PC-9 (cell line): Measurements from ENCODE around the gene FBXO5. TPM values are rescaled to one million over a fixed set of nuclear protein-coding genes. Genes with fewer than 3 reads are reported as not detected.
A peak's percentile ranks its signal among the peaks of the same experiment; 100 is the strongest.

ENCODE experiments used
- BruUV-seq: library from RNA; stranded (reverse); fragments of 400-500 nt; replicated peaks from 2 replicates; lab custom pipeline; 2021; lab: Mats Ljungman, UMichigan
- CTCF ChIA-PET: fragments of 300-600 bp; sonication (Branson Sonifier 250); formaldehyde crosslinking; loops from one replicate; lab custom pipeline; 2022; ENCODE audit warnings: antibody characterized with exemption; lab: Charles Lee
- POLR2A ChIA-PET: fragments of 300-600 bp; sonication (Branson Sonifier 250); formaldehyde crosslinking; loops from one replicate; lab custom pipeline; 2022; ENCODE audit warnings: antibody characterized with exemption; ENCODE audit not compliant: unreplicated experiment; lab: Charles Lee
- DNase-seq, 2 experiments: peaks; one replicate each; pipeline versions ENCODE4 v3.0.0 to v3.0.0-alpha.2; 2015 to 2022; ENCODE audit warnings: mixed read lengths in 1 of 2
- H2AFZ ChIP-seq: fragments of 200-600 bp; sonication (generic); 2 replicates; pipeline ENCODE4 v1.8.1; 2017; ENCODE audit warnings: antibody characterized with exemption
- H3F3A ChIP-seq: fragments of 200-600 bp; sonication (generic); 2 replicates; pipeline ENCODE4 v1.8.1; 2017; ENCODE audit warnings: antibody characterized with exemption, mild to moderate bottlenecking, low read depth; ENCODE audit not compliant: insufficient read depth
- H3K27ac ChIP-seq: fragments of 200-600 bp; sonication (generic); 2 replicates; pipeline ENCODE4 v1.6.1; 2016; ENCODE audit warnings: mixed run types
- H3K27me3 ChIP-seq: fragments of 200-600 bp; sonication (generic); 2 replicates; pipeline ENCODE4 v1.6.1; 2016; ENCODE audit warnings: low read depth, mixed run types; ENCODE audit not compliant: insufficient read depth
- H3K36me3 ChIP-seq: fragments of 200-600 bp; sonication (generic); 2 replicates; pipeline ENCODE4 v1.6.1; 2016; ENCODE audit warnings: low read depth, mixed run types
- H3K4me1 ChIP-seq: fragments of 200-600 bp; sonication (generic); replicated peaks from 2 replicates; pipeline ENCODE4 v1.6.1; 2016; ENCODE audit warnings: mixed run types; ENCODE audit not compliant: insufficient read depth
- H3K4me2 ChIP-seq: fragments of 200-600 bp; sonication (generic); 2 replicates; pipeline ENCODE4 v1.6.1; 2017; ENCODE audit warnings: mixed run types
- H3K4me3 ChIP-seq: fragments of 200-600 bp; sonication (generic); 2 replicates; pipeline ENCODE4 v1.6.1; 2016; ENCODE audit warnings: mixed run types
- H3K79me2 ChIP-seq: fragments of 200-600 bp; sonication (generic); 2 replicates; pipeline ENCODE4 v1.6.1; 2017; ENCODE audit warnings: low read depth, mixed run types
- H3K9me2 ChIP-seq: fragments of 200-600 bp; sonication (generic); 2 replicates; pipeline ENCODE4 v1.8.1; 2017; ENCODE audit warnings: mild to moderate bottlenecking; ENCODE audit not compliant: insufficient read depth
- H3K9me3 ChIP-seq: fragments of 200-600 bp; sonication (generic); 2 replicates; pipeline ENCODE4 v1.8.1; 2016; ENCODE audit warnings: low read depth; ENCODE audit not compliant: insufficient read depth
- H4K20me1 ChIP-seq: fragments of 200-600 bp; sonication (generic); 2 replicates; pipeline ENCODE4 v1.8.1; 2017; ENCODE audit not compliant: insufficient read depth
- EZH2 ChIP-seq: fragments of 200-600 bp; sonication (generic); IDR thresholded peaks from 2 replicates; pipeline ENCODE4 v1.8.0; 2017; ENCODE audit warnings: antibody characterized with exemption, low read depth
- intact Hi-C: fragments of 100-400 bp; cut with micrococcal nuclease; formaldehyde crosslinking; loops from one replicate; pipeline ENCODE4 v1.10.0; 2022; ENCODE audit not compliant: unreplicated experiment
- total RNA-seq: library from RNA; stranded (reverse); gene quantifications from 2 replicates; pipeline ENCODE4 v1.2.3, GENCODE V29; 2021
- TF ChIP-seq, protein P1 (sequence below): fragments of 200-600 bp; sonication (generic); conservative IDR thresholded peaks from 2 replicates; pipeline ENCODE4 v1.6.1; 2017; ENCODE audit warnings: mixed run types, antibody characterized with exemption, mild to moderate bottlenecking, moderate library complexity

Gene FBXO5
- total RNA-seq, 1 experiment from 2014 or later: 20.6 TPM

DNA sequence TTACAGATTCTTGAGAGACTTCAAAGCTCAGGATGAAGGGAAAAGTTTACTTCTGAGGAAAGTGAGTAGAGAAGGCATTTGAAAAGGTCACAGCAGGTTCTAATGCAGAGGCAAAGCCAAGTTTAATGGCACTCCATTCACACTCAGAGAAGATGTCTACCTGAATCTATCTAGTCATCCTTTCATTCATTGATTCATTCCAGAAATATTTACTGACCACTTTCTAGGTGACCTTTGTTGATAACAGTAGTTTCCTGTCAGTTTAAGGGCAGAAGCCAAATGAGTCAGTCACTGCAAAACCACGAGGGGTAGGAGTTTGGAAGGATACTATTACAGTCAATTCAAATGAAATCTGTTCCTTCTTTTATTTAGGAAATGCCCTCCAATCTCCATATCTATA is 30.8 kb downstream of the FBXO5 start:
- no TSS peak for BruUV-seq
- H3K9me3 ChIP-seq: no peaks in the 10 kb centered on the region
- ChIA-PET POLR2A (interaction anchor here (0.6 kb wide), 1 partner anchor 1743 kb away, joined by 3 read pairs; no protein-coding TSS in a partner anchor), CTCF (no interaction called here)
- H4K20me1 ChIP-seq: no peaks in the 10 kb centered on the region
- H3K79me2 ChIP-seq: no peaks in the 10 kb centered on the region
- H3K36me3 ChIP-seq: no peaks in the 10 kb centered on the region
- peak; percentile 5 to 71 for DNase-seq
- H3K4me2 ChIP-seq: 0 out of 2 replicates have a peak overlapping the region, but pooled peaks have one; percentile 2
- no peak overlapping the region for H3K4me3 ChIP-seq
- no peaks in the 10 kb centered on the region for H3K27me3 ChIP-seq
- TF ChIP-seq, protein P1, sequence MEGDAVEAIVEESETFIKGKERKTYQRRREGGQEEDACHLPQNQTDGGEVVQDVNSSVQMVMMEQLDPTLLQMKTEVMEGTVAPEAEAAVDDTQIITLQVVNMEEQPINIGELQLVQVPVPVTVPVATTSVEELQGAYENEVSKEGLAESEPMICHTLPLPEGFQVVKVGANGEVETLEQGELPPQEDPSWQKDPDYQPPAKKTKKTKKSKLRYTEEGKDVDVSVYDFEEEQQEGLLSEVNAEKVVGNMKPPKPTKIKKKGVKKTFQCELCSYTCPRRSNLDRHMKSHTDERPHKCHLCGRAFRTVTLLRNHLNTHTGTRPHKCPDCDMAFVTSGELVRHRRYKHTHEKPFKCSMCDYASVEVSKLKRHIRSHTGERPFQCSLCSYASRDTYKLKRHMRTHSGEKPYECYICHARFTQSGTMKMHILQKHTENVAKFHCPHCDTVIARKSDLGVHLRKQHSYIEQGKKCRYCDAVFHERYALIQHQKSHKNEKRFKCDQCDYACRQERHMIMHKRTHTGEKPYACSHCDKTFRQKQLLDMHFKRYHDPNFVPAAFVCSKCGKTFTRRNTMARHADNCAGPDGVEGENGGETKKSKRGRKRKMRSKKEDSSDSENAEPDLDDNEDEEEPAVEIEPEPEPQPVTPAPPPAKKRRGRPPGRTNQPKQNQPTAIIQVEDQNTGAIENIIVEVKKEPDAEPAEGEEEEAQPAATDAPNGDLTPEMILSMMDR: no peak
- TF ChIP-seq EZH2: no peak
- no peak overlapping the region for H2AFZ ChIP-seq
- H3K9me2 ChIP-seq: no peaks in the 10 kb centered on the region
- peaks cover 15% of the 10 kb centered on the region; the same call in 1 of the 2 replicates for H3K4me1 ChIP-seq
- H3K27ac ChIP-seq: no peak overlapping the region
- peaks cover 13% of the 10 kb centered on the region; the same call in 1 of the 2 replicates for H3F3A ChIP-seq
- intact Hi-C loops: no loop called here

DNA sequence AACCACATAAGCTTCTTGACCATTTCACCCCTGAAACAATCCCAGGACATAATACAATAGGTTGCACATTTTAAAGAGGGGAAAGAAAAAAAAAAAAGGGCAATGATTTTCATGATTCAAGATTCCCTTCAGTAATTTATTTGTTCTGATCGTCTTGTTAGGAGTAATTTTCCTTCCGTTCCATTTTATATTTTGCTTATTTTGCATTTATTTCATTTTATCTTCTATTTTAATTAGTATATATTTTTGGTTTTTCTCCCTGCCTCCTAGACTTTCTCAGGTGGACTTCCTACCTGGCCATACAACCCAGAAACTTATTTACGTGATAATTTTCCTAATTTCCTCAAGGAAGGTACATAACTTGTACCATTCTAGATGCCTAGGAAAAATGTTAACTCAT is 32.6 kb downstream of the FBXO5 start:
- H3K4me1 ChIP-seq: peaks cover 15% of the 10 kb centered on the region; the same call in 1 of the 2 replicates
- no peak for DNase-seq
- CTCF ChIA-PET: no interaction called here
- H3K4me3 ChIP-seq: no peak overlapping the region
- no peak overlapping the region for H3K27ac ChIP-seq
- no peaks in the 10 kb centered on the region for H3K9me2 ChIP-seq
- intact Hi-C loops: no loop called here
- H4K20me1 ChIP-seq: no peaks in the 10 kb centered on the region
- H3K79me2 ChIP-seq: no peaks in the 10 kb centered on the region
- H3K27me3 ChIP-seq: no peaks in the 10 kb centered on the region
- H3K4me2 ChIP-seq: no peak overlapping the region
- H3K36me3 ChIP-seq: no peaks in the 10 kb centered on the region
- no peak overlapping the region for H2AFZ ChIP-seq
- TF ChIP-seq EZH2: no peak
- TF ChIP-seq, protein P1: no peak
- POLR2A ChIA-PET: no interaction called here
- H3F3A ChIP-seq: peaks cover 13% of the 10 kb centered on the region; the same call in 1 of the 2 replicates
- no TSS peak for BruUV-seq
- H3K9me3 ChIP-seq: no peaks in the 10 kb centered on the region

DNA sequence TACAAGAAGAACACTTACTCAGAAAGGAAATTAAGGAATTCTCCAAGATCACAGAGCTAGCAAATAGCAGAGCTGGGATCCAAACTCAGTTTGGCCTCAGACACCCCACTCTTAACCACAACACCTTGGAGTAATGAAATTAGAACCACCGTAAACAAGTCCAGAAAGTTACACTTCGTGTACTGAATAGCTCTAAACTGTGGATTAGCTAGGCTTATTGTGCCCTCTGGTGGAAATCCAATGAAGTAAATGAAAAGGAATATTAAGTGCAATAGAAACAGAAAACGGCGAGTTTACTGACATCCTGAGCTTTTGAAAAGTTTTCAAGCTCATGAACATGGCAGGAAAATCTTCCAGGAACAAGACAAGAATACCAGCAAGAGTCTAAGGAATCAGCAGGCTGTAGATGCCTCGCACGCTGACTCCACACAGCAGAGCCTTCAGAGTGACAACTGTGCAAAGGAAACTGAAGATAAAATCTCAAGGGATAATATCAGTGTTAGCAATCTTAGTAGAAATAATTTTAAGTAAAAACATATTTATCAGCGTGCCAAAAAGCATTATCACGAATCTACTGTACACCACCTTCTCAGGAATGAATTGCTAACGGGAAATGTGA is 34.6 kb downstream of the FBXO5 start:
- no peak overlapping the region for H3K27ac ChIP-seq
- no peaks in the 10 kb centered on the region for H3K27me3 ChIP-seq
- peaks cover 18% of the 10 kb centered on the region for H3F3A ChIP-seq
- no peak overlapping the region for H3K4me3 ChIP-seq
- no peaks in the 10 kb centered on the region for H3K9me3 ChIP-seq
- TF ChIP-seq, protein P1: peak; percentile 82
- no peak for TF ChIP-seq EZH2
- CTCF ChIA-PET: interaction anchor here (0.7 to 1.1 kb wide), 7 partner anchors 8 to 605 kb away, joined by 3 to 13 read pairs (median 6); no protein-coding TSS in a partner anchor
- no peak for DNase-seq
- BruUV-seq: no TSS peak
- H3K4me2 ChIP-seq: peak overlapping the region; percentile 39
- no peaks in the 10 kb centered on the region for H3K9me2 ChIP-seq
- H2AFZ ChIP-seq: peak overlapping the region; percentile 71; the same call in 1 of the 2 replicates
- H3K79me2 ChIP-seq: no peaks in the 10 kb centered on the region
- POLR2A ChIA-PET: interaction anchor here (0.7 kb wide), 1 partner anchor 35 kb away, joined by 5 read pairs; the partner anchor contains the start of gene FBXO5
- peaks cover 26% of the 10 kb centered on the region for H3K4me1 ChIP-seq
- intact Hi-C loops: loop anchor here (1.0 to 10.0 kb wide), 5 partner anchors 84 to 673 kb away; no protein-coding TSS in a partner anchor
- no peaks in the 10 kb centered on the region for H3K36me3 ChIP-seq
- no peaks in the 10 kb centered on the region for H4K20me1 ChIP-seq
